ENCODE measurements around the gene NKD2.
"Not testable (repeated sequence)": the region's sequence is repeated elsewhere in the genome, so short reads cannot be mapped to it uniquely, and the experiment has no call there.

The NKD2 gene

DNA sequence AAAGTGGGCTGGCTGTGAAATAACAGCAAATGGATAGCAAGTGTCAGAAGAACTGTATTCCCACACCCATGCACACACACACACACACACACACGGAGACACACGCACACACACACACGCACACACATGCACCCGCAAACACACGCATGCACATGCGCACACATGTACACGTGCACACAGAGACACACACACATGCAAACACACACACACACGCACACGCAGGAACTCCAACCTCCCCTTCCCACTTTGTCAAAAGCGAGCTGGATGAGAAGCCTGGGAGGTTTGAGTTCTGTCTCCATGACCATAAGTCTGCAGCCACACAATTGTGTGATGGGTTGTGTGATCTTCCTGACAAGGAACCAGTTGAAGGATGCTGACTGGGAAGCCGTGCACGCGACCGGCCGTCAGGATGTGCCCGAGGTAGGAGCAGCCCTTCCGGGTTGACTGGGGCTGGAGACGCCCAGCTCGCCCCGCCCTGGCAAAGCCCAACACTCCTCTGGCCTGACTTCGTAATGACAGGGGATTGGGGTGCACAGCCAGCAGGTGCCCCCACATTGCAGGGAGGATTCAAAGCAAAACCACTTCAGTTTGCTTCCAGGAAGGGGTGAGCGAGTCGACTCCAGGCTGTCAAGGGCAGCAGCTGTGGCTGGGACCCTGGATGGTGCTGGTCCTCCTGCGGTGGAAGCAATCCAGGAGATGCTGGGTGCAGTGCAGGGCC, 29.3 kb upstream of the NKD2 start:
- DNase-seq (ENCODE audit: low read depth), result no peak

DNA sequence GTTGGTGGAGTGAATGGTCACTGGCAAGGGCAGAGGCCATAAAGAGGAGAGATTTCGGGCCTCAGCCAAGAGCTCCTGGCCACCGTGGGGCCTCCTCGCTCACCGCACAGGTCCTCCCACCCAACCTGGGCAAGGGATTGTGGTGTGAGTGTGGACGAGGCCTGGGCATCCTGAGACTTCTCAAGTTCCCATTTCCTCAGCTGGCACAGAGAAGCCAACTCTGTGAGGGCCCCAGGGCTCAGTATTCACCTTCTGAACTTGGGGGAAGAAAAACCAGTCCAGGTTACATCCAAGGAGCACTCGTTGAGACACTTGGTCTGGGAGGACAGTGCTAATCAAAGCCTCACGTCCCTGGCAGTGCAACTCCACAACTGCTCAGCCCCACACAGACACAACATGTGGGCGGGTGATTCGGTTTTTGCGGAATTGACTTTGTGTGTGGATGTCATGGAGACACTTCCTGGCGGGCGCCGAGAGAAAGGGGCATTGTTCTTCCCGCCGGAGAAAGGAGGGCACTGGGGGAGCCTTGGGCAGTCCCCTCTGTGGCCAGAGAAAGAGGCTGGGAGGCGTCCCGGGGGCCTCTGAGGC, 28.5 kb upstream of the NKD2 start:
- DNase-seq (ENCODE audit: low read depth), result no peak

DNA sequence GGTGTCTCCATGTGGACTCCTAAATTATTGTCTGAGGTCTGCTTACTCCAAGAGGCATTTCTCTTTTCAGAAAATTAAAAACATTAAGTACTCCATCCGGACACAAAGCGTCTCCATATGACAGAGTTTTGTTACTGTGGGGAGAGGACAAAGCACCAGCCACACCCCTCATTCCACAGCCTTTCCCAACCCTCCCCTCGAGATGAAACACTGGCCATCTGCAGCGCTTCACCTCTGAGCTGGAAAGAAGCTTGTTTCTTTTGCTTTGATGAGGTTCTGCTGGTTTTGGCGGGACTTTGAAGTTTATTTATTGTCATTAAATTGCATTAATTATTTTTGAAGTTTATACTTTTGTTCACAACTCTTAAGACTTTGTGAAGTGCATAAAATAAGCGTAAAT, 27.6 kb upstream of the NKD2 start:
- DNase-seq (ENCODE audit: low read depth), result no peak

DNA sequence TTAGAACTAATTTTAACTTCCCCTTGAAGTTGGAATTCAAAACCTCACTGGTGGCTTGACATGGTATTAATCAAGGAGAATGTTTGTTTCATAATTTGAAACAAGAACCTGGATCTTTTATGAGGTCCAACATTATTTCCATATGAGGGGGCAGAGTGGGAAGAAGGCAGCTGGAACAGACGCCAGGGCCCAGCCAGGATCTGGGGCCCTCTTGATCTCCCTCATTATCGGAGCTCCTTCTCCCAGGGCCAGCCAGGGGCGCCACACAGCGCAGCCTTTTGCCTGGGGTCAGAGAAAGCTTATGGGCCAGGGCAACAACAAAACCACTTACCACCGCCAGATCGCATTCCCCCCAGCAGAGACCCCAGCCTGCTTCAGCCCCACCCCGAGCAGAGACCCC, 27.1 kb upstream of the NKD2 start:
- DNase-seq (ENCODE audit: low read depth), result no peak

DNA sequence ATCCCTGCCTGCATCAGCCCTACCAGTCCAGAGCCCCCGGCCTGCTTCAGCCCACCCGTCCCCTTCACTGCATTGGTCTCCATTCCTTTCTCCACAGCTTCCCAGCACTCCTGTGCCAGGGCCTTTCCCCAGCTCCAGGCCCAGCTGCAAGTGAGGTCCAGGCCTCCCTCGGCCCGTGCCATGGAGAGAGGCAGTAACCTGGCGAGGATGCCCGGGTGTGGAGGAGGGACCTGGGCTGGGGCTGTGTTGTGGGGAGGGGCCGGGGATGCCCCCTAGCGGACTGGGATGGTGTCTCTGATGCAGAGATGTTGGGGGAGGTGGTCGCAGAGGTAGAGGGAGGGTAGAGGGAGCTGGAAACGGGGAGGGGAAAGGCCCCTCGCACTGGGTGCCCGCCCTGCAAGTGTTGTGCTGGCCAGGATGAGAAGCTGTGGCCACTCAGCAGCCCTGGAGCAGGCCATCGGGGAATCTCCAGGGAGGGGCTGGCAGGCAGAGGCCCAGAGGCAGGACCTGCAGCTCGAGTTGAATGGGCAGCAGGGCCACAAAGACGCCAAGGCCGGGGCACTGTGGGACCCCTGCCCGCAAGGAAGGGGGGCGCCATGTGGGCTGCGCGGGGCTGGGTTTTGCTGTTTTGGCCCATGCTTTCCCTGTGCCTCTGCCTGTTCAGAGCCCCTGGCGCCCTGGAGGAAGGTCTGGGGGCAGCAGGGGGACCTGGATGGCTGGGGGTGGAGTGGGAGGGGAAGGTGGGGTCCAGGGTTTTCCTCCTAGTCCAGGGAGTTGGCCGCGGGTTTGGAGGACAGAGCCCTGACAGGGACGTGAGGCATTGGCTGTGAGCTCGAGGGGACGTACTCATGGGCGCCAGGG, 26.0 kb upstream of the NKD2 start:
- DNase-seq (ENCODE audit: low read depth), result no peak

DNA sequence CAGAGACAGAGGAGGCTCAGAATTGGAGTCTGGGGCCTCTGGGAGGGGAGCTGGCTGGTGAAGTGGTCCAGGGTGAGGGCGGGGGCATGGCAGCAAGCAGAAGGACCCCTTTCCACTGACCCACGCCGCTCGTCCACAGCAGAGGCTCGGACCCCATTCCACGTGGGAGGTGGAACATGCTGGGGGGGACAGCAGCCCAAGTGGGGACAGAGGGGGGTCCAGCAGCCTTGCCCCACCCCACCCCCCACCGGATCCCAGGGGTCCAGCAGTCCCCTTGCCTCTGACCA, 25.4 kb upstream of the NKD2 start:
- DNase-seq (ENCODE audit: low read depth), result no peak

DNA sequence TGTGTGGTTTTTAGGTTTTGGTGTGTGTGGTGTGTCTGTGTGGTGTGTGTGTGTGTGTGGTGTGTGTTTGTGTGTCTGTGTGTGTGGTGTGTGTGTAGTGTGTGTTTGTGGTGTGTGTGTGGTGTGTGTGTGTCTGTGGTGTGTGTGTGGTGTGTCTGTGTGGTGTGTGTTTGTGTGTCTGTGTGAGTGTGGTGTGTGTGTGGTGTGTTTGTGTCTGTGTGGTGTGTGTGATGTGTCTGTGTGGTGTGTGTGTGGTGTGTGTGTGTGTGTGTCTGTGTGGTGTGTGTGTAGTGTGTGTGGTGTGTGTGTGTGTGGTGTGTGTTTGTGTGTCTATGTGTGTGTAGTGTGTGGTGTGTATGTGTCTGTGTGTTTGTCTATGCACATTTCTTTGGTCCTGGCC, 25.0 kb upstream of the NKD2 start:
- no peak for DNase-seq (ENCODE audit: low read depth)

DNA sequence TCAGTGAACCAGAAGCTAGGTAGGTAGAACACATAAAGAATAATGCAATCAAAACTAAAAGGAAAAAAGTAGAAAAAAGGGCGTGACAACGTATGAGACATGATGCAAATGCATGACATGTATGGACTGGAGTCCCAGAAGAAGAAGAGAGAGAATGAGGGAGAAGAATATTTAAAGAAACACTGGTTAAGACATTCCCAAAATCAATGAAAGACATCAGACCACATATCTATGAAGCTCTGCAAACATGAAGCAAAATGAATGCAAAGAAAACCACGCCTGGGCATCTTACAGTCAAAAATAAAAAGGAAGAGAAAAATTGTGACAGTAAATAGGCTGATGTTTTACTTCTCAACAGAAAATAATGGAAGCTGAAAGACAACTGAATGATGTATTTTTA, 23.8 kb upstream of the NKD2 start:
- DNase-seq (ENCODE audit: low read depth), result no peak

DNA sequence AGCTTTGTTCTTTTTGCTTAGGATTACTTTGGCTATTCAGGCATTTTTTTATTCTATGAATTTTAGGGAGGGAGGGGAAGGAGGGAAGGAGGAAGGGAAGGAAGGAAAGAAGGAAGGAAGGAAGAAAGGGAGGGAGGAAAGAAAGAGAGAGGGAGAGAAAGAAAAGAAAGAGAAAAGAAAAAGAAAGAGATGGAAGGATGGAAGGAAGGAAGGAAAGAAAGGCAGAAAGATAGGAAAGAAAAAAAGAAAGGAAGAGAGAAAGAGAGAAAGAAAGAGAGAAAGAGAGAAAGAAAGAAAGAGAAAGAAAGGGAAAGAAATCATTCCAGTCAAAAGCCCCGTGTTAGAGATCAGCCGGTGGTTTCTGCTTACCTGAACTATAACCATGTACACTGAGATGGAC, 20.8 kb upstream of the NKD2 start:
- no peak for DNase-seq (ENCODE audit: low read depth)

DNA sequence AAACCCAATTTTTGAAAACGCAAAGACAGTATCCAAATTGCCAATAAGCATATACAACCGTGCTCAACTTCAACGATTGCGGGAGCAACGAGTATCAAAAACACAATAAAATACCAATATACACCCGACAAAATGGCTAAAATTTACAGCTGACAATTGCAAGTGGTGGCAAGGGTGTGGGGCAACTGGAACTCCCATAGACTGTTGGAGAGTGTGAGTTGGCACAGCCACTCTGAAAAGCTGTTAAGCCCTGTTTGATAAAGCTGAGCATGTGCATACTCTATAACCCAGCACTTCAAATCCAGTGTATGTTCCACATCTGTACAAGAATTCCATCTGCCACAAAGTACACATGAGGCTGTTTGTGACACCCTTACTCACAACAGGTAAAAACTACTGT, 20.3 kb upstream of the NKD2 start:
- DNase-seq (ENCODE audit: low read depth), result no peak

DNA sequence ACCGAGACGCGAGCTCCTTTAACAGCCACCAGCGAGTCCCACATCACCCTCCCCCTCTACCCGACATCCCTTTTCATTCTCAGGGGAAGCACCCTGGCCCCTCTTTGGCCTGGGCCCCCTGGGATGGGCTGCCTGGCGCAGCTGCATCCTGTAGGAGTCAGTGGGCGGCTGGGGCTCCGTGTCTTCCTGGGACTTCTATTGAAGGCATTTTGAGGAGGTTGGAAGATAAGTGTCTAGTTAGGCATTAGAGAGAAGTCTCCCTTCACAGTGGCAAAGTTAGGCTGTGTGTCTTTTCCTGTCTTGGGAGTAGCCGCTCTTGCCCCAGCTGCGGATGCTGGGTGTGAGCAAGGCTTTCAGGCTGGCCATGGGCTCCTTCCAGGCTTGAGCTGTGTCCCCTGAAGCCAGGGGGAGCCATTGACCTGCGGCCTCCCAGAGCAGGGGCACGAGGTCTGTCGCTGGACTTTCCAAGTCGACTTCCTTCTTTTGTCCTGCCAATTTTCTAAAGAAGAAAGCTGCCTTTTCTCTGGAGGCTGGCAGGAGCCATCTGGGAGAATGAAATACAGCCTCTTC, 18.6 kb upstream of the NKD2 start:
- DNase-seq (ENCODE audit: low read depth), result no peak

DNA sequence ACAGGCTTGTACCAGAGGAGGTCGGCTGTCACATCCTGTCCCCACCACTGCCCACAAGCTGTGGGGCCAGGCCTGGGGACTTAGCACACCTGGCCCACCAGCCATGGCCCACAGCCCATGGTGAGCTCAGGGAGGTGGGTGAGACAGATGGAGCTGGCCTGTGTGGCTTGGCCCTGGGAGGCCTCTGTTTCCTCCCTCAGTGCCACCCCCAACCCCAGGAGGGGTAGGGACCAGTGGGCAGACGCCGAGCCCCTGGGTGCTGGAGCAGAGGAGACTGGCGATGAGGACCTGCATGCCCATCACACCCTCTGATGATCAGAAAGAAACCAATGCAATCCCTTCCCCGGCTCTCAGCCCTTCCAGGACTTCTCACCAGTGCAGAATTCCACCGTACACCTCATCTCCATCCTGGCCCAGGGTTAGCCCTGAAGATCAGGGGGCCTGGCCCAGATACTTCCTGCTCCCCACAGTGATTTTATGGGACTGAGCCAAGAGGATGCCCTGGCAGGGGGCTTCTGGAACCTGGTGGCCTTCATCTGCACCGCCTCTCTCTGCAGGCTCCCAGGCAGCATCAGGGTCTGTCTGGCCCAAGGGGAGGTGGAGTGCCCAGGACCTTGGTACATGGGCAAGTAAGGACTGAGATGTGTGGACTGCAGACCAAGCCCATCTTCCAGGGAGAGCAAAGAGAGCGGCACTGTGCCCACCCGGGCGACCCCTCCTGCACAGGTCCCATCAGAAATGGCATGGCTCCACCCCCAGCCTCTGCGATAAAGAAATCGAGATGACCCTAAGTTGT, 16.9 kb upstream of the NKD2 start:
- no peak for DNase-seq (ENCODE audit: low read depth)

DNA sequence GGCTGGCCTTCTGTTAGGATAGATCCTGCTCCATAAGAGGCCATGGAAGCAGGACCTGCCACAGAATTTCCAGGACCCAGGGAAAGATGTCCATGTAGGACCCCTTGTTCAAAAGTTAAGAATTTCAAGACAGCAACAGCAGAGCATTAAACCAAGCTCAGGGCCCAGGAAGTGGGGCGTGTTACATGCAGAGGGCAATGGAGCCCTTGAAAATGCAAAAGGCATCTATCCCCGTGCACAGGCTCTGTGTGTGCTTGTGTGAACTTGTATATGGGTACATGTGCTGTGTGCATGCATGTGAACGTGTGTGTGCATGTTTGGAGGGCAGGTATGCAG, 14.4 kb upstream of the NKD2 start:
- no peak for DNase-seq (ENCODE audit: low read depth)

DNA sequence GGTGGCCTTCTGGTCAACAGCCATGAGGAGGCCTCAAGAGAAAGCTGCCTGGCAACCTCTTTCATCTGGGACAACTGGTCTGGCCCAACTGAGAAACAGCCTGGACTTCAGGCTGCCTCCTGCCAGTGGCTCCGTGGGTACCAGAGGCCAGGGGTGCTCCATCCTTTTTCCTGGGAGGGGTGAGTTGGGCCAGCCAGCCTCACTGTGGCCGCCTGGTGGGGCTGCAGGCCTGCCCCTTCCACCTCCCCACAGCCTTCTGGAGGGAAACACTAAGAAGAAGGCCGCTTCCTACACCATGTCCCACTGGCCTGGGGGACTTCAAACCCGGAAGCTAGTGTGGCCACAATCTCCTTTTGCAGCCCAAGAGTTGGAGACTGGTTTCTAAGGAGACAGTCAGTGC, 13.8 kb upstream of the NKD2 start:
- no peak for DNase-seq (ENCODE audit: low read depth)

DNA sequence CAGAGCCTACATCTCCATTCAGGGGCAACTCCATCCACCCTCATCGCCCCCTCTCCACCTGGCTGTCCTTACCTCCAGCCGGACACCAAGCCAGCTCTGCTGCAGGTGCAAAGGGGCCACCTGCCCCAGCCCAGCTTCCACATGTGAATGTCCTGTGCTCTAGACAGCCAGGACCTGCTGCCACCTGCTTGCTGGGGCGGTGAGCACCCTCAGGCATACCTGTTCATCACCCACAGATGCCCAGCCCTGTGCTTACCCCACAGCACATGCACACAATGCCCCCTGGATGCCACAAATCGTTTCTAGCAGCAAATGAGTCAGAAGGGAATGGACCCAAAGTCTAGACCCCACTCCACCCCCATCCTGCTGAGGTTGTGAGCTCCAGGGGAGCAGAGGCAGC, 13.3 kb upstream of the NKD2 start:
- DNase-seq (ENCODE audit: low read depth), result no peak

DNA sequence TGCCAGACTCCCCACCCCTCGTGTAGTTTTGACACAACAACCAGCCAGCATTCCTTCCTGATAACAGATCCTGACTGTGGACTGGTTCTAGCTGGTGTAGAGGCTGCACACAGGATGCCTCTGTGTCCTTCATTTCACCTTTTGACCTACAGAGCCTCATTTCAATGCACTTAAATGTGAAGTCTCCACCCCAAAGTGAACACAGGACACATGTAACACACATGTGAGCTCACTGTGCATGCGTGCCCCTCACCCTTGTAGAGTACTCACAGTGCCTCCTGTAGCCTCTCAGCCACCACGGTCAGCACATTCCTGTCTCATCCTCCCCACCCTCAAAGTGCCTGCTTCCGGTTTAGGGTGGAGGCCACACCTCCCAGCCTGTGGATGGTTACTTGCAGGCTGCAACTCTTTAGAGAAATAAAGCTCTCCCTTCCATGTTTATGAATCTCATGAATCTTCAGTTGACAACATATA, 11.6 kb upstream of the NKD2 start:
- DNase-seq (ENCODE audit: low read depth), result no peak

DNA sequence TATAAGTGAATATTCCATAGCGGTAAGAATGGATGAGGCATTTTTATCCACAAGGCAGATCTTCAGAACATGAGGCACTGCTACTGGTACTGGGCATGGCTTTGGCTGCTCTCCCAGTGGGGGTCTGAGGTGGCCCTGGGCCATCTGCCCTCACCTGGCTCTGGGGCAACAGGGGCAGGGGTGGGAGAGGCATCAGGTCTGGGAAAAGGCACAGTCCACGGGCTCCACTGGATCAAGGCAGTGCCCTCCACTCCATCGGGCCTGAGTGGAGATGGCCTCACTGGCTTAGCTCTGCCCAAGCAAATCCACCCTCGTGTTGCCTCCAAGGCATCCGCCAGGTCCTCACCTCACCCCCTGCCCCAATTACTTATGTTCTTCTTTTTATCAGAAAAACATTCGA, 10.9 kb upstream of the NKD2 start:
- DNase-seq (ENCODE audit: low read depth), result no peak

DNA sequence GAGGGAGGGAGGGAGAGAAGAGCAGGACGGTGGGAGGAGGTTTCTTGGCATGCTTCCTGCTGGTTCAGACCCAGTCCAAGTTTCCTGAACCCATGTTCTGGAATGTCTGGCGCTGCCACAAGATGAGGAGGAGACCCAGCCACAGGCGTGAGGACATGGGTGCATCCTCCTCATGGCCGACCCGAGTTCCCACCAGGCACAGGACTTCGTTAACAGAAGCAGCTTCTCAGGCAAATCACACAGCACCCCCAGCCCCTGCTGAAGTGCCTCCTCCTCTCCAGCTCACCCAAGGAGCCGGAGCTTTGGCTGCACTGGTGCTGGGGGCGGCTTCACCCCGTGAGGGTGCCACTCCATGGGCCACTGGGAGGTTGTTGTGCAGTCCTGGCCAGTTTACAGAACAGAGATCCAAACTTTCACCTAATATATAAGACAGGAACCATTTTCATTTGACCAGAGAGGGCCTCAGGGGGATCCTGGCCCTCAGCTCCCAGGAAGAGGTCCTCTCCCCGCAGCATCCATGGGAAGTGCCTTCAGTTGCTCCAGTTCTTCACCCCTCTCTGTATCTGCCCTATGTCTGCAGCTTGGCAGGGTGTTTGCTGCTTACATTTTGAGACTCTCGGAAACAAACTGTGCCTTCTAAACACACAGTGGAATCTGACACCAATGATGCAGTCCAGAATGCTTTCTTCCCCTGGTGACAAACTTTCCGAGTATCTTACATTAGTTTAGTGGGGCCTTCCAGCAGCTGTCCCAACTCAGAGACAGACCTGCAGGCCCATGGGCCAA, 10.2 kb upstream of the NKD2 start:
- DNase-seq (ENCODE audit: low read depth), result no peak

DNA sequence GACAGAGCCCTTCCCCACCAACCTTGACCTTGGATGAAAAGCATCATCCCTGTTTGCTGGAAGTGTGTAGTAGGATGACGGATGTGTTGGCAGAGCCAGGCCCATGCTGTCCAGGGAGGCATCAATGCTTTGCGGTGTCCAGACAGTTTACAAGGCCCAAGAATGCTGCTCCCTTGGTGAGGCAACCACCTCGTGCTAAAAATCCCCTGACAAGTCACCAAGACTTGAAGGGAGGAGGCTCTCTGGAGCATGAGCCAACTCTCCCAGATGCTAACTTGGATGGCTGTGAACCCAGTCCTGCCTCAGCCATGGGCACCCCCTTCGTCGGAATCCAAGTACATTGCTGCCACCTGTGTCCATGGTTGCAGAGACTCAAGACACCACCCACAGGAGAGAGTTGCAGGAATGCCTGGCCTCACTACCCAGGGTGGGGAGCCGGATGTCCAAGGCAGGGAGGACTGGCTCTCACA, 9.5 kb upstream of the NKD2 start:
- DNase-seq (ENCODE audit: low read depth), result no peak

DNA sequence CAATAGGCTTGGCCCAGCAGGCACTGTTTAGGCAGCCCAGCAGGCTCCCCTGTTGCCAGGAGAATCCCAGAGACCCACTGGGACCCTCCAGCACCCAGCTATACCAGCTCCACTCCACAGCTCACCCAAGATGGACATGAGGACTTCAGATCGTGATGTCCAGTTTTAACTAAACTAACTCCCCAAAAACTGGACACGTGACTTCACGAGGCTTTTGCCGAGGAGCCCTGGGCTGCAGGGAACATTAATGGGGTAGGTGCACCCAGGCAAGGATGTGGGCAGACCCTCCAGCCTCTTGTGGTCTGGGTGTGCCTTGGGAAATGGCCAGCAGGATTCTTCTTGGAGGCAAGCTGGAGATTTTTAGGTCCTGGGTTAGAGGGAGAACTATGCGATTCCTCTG, 8.9 kb upstream of the NKD2 start:
- DNase-seq (ENCODE audit: low read depth), result no peak

DNA sequence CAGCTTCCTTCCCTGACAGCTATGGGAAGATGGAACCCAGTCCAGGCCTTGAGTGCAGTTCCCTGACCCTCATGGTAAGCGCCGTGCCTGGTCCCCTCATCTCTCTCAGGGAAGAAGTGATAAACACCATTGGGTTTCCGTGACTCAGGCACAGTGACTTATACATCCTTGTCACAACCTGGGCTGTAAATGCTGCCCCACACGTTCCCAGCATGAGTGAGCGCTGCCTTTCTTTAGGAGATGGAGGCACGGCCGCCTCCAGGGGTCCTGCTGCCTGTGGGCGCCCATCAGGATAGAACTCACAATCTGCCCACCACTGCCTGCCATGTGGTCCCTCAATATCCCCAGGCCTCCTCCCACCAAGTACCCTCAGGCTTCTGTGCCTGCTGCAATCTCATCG, 8.3 kb upstream of the NKD2 start:
- DNase-seq (ENCODE audit: low read depth), result no peak

DNA sequence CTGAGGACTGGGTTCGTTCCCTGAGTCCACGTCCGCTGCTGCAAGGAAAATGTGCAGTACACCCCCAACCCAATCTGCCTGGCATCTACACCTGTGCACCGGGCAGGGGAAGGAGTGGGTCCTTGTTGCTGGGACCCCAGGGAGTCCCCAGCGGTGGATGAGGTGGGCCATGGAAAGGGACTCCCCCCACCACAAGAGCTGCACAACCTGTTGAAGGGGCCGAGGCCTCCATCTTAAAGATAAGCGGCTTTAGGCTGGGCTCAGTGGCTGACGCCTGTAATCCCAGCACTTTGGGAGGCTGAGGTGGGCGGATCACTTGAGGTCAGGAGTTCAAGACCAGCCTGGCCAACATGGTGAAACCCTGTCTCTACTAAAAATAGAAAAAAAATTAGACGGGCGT, 7.8 kb upstream of the NKD2 start:
- not testable (repeated sequence) for DNase-seq (ENCODE audit: low read depth)
